Stomach (tissue), 9 donors: Measurements from ENCODE around the gene ARFGAP1. TPM values are rescaled to one million over a fixed set of nuclear protein-coding genes. Genes with fewer than 3 reads are reported as not detected.

Source experiments
- DNase-seq, 2 donors: peaks; one replicate each; pipeline versions ENCODE4 v3.0.0 to v3.0.0-alpha.2; 2013 to 2019
- H3K27ac ChIP-seq, 5 donors: fragments of 200-600 bp in 4 of 5; sonication (generic) in 4 of 5; one replicate each; pipeline ENCODE4 v1.5.1; 2013 to 2019; ENCODE audit warnings: mild to moderate bottlenecking in 1 of 5, moderate library complexity in 1 of 5
- H3K27me3 ChIP-seq, 3 donors: fragments of 200-600 bp; sonication (generic); one replicate each; pipeline ENCODE4 v1.5.1; 2017 to 2019; ENCODE audit warnings: mixed run types in 1 of 3
- H3K36me3 ChIP-seq, 4 donors: fragments of 200-600 bp; sonication (generic); 1 replicate in 3 of 4; 2 replicates in 1 of 4; pipeline ENCODE4 v1.5.1; 2016 to 2019
- H3K4me1 ChIP-seq, 4 donors: fragments of 200-600 bp; sonication (generic); one replicate each; pipeline ENCODE4 v1.5.1; 2016 to 2019
- H3K4me3 ChIP-seq, 4 donors: fragments of 200-600 bp; sonication (generic) in 3 of 4; one replicate each; pipeline ENCODE4 v1.5.1; 2016 to 2019; ENCODE audit warnings: mild to moderate bottlenecking in 1 of 4
- H3K9me3 ChIP-seq, 4 donors: fragments of 200-600 bp; sonication (generic); one replicate each; pipeline ENCODE4 v1.5.1; 2016 to 2019
- CTCF ChIP-seq, 7 experiments: fragments of 450-650 bp in 4 of 7; fragments of 200-600 bp in 3 of 7; sonication (generic) in 3 of 7; IDR thresholded peaks; one replicate each; pipeline ENCODE4 v1.5.1; 2016 to 2019; ENCODE audit warnings: antibody characterized with exemption in 7 of 7, control low read depth in 2 of 7, mild to moderate bottlenecking in 1 of 7
- EP300 ChIP-seq: sonication (generic); formaldehyde crosslinking; IDR thresholded peaks from one replicate; pipeline ENCODE4 v1.6.1; 2017; ENCODE audit warnings: antibody characterized with exemption
- POLR2A ChIP-seq, 4 donors: fragments of 450-650 bp; IDR thresholded peaks; one replicate each; pipeline ENCODE4 v1.6.1; 2016; ENCODE audit warnings: antibody characterized with exemption in 4 of 4, control low read depth in 2 of 4, mild to moderate bottlenecking in 1 of 4, moderate library complexity in 1 of 4
- POLR2AphosphoS5 ChIP-seq, 3 donors: sonication (generic); formaldehyde crosslinking; IDR thresholded peaks; one replicate each; pipeline ENCODE4 v1.6.1; 2016; ENCODE audit warnings: antibody characterized with exemption in 3 of 3
- WGBS, 5 donors: extraction: QIAGEN DNeasy Blood & Tissue Kit in 3 of 5; methylation state at CpG; one replicate each; pipeline versions ENCODE4 v1.1.5 to v1.1.7; 2013 to 2018; 5-methylcytosine and 5-hydroxymethylcytosine counted together
- intact Hi-C: fragments of 100-400 bp; cut with DNase I; formaldehyde crosslinking; loops from one replicate; pipeline ENCODE4 v1.15.1; 2023; ENCODE audit warnings: low total_unique reads
- polyA plus RNA-seq, 3 donors: library from polyadenylated mRNA; stranded (reverse); fragments of 200-250 nt; gene quantifications; one replicate each; pipeline ENCODE4 v1.2.3, GENCODE V29; 2013
- total RNA-seq, 5 donors: library from RNA; depleted of rRNA; stranded (reverse); fragments of >200 nt; gene quantifications; one replicate each; pipeline versions ENCODE4 v1.1.0 to v1.2.3, GENCODE V29; 2014 to 2016
- donor health status: healthy with polysubstance abuse.
- donor health status: Bipolar disorder and iron deficiency.
- donor health status: healthy.

Gene ARFGAP1
- total and polyA plus RNA-seq, 8 donors, result 51.3 to 146 (median 59.4) TPM

DNA sequence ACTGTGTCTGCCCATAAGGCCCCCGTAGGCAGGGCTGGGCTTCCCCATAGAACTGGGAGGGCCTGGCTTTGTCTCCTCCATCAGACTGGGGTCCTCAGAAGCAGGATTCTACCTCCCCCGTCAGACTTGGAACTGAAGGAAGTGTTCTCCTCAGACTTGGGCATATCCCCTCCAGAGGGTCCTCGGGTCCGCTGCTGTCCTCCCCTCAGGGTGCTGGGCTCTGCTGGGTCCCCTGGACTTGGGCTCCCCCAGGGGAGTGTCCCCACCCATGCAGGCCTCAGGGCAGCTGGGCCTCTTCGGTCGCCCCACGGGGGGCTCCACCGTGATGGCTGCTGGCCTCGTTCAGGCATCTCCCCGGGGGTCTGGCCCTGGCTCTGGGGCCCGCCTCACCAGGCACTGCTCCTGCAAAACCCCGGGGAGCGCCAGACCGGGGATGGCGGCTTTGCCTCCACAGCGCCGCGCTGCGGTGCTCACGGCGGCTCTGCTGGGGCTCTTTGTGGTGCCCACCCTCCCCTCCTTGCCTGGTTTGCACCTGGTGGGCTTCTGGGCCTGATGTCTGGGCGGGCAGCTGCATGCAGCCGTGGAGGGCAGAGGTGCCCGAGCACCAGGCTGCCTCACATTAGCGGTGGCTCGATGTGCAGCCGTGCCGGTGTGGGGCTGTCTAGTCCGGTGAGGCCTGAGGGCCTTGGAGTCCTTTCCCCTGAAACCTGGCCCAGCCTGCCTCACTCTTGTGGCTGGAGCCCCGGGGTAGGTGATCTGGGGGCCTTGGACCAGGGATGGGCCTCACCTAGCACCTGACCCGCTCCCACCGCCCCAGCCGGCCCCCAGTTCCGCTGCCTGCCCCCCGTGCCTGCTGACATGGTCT lies 34.3 kb downstream of the ARFGAP1 start:
- DNase-seq, result no peak
- intact Hi-C loops, result loop anchor here (5.0 kb wide), 1 partner anchor 75 kb away; no protein-coding TSS in a partner anchor
- peaks cover 0 to 7% (median 3%) of the 10 kb centered on the region in 4 donors for H3K4me1 ChIP-seq
- no peak for TF ChIP-seq CTCF (IDR thresholded peaks at IDR 0.05)
- TF ChIP-seq POLR2A (IDR thresholded peaks at IDR 0.05), result no peak
- TF ChIP-seq POLR2AphosphoS5 (IDR thresholded peaks at IDR 0.05), result no peak
- no peak for TF ChIP-seq EP300
- H3K27me3 ChIP-seq, result peaks cover 2 to 97% (median 51%) of the 10 kb centered on the region in 3 donors
- 78 to 86% (median 83%) methylated on average over 22 to 35 of the region's 35 CpGs for WGBS, 5 donors
- H3K9me3 ChIP-seq, result peaks cover 0 to 2% (median under 1%) of the 10 kb centered on the region in 4 donors
- H3K4me3 ChIP-seq, result no peak overlapping the region
- no peak overlapping the region for H3K27ac ChIP-seq
- H3K36me3 ChIP-seq, result no peaks in the 10 kb centered on the region

DNA sequence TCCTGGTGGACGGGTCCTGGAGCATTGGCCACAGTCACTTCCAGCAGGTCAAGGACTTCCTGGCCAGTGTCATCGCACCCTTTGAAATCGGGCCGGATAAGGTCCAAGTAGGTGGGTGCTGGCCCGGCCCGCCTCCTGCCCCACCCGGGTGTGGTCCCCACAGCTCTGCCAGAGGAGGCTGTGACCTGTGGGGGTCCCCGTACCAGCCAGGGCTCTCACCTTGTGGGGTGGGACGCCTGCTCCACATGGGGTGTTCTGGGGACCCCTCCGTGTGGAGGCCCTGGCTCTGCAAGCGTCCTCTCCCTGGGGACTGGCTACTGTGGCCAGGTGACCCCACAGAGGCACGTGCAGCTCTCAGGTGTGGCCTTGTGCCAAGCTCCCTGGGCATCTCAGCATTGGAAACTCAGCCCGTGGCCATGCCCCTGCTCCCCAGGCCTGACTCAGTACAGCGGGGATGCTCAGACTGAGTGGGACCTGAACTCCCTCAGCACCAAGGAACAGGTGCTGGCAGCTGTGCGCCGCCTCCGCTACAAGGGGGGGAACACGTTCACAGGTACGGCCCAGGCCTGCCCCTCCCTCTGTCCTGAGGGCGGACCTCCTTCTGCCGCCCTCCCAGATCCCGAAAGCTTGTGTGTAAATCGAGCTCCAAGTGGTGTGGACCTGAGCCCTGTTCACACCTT lies 35.1 kb downstream of the ARFGAP1 start:
- intact Hi-C loops, result loop anchor here (5.0 kb wide), 1 partner anchor 75 kb away; no protein-coding TSS in a partner anchor
- Histone ChIP-seq H3K27me3 (peaks cover 2 to 96% (median 51%) of the 10 kb centered on the region in 3 donors), H3K27ac (no peak overlapping the region), H3K4me1 (peaks cover 0 to 7% (median 3%) of the 10 kb centered on the region in 4 donors), H3K9me3 (no peaks in the 10 kb centered on the region), H3K4me3 (no peak overlapping the region), H3K36me3 (no peaks in the 10 kb centered on the region)
- no peak for TF ChIP-seq POLR2A (IDR thresholded peaks at IDR 0.05)
- no peak for TF ChIP-seq CTCF (IDR thresholded peaks at IDR 0.05)
- no peak for TF ChIP-seq POLR2AphosphoS5 (IDR thresholded peaks at IDR 0.05)
- TF ChIP-seq EP300, result no peak
- no peak for DNase-seq
- 58 to 76% (median 65%) methylated on average over 10 to 23 of the region's 23 CpGs for WGBS, 5 donors

GRCh38 chr20:63308218-63308911 lies 35.8 kb downstream of the ARFGAP1 start:
- H3K27ac ChIP-seq, result no peak overlapping the region
- H3K4me1 ChIP-seq, result peaks cover 0 to 7% (median 3%) of the 10 kb centered on the region in 4 donors
- H3K9me3 ChIP-seq, result no peaks in the 10 kb centered on the region
- DNase-seq, result no peak
- H3K4me3 ChIP-seq, result no peak overlapping the region
- intact Hi-C loops, result loop anchor here (5.0 kb wide), 1 partner anchor 74 kb away; no protein-coding TSS in a partner anchor
- no peaks in the 10 kb centered on the region for H3K36me3 ChIP-seq
- WGBS, 5 donors, result 72 to 78% (median 75%) methylated on average over 17 to 30 of the region's 30 CpGs
- H3K27me3 ChIP-seq, result peaks cover 2 to 97% (median 51%) of the 10 kb centered on the region in 3 donors
- TF ChIP-seq EP300 (no peak), POLR2A (IDR thresholded peaks at IDR 0.05) (no peak)

- intact Hi-C loops, result loop anchor here (5.0 kb wide), 1 partner anchor 73 kb away; no protein-coding TSS in a partner anchor
- TF ChIP-seq EP300 (no peak), POLR2AphosphoS5 (IDR thresholded peaks at IDR 0.05) (no peak), CTCF (IDR thresholded peaks at IDR 0.05) (peak in 5 of 7 experiments; percentile 58 to 84 (median 77))
- peaks cover 2 to 95% (median 56%) of the 10 kb centered on the region in 3 donors for H3K27me3 ChIP-seq
- H3K27ac ChIP-seq, result no peak overlapping the region
- no peak overlapping the region for H3K4me3 ChIP-seq
- peak; percentile 36 to 85 for DNase-seq
- peaks cover 0 to 7% (median 3%) of the 10 kb centered on the region in 4 donors for H3K4me1 ChIP-seq
- 18 to 48% (median 34%) methylated on average over 11 to 35 of the region's 35 CpGs for WGBS, 5 donors
- H3K36me3 ChIP-seq, result no peaks in the 10 kb centered on the region
- no peaks in the 10 kb centered on the region for H3K9me3 ChIP-seq
Observed at GRCh38 chr20:63309261-63310071, 36.9 kb downstream of the ARFGAP1 start.
